ENCODE results near the gene KLHL2. TPM values are rescaled to one million over a fixed set of nuclear protein-coding genes. Genes with fewer than 3 reads are reported as not detected.
"Not testable (repeated sequence)": the region's sequence is repeated elsewhere in the genome, so short reads cannot be mapped to it uniquely, and the experiment has no call there.

The KLHL2 gene
- total RNA-seq, 1 donor from 2014 or later: 40.3 TPM

DNA sequence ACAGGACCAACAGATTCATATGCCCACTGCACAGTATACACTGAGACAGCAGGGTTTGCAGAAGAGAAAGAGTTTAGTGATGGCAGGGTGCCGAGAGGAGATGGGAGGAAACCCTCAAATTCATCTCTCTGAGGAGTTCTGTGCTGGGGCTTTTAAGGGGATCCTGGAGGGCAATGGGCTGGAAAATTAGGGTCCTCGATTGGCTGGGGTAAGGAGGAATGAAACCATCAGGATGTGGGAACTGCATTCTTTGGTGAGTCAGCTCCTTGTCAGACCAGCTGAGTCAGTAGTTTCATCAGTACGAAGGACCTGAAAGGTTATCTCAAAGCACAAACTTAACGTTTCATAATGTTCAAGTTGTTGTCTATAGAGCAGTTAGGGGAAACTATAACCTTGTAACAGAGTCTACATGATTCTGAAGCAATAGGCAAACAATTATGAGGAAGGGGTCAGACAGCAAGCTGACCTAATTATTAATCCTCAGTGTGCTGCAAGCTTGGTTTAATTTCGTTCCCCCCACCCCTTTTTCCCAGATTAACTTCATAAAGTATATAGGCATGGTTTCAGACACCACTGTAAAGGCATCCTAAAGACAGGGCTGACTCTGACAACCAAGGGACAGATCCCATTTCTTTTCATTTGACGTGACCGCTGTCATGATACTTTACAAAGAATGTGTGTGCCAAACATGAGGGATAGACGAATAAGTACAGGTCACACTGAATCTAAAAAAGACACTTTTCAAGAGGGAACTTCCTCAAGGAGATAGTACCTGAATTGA lies 118.6 kb downstream of the KLHL2 start:
- intact Hi-C loops (cut with micrococcal nuclease): loop anchor here (2.0 to 5.0 kb wide), 3 partner anchors 139 to 1831 kb away; partner anchors contain the start of gene TMA16

DNA sequence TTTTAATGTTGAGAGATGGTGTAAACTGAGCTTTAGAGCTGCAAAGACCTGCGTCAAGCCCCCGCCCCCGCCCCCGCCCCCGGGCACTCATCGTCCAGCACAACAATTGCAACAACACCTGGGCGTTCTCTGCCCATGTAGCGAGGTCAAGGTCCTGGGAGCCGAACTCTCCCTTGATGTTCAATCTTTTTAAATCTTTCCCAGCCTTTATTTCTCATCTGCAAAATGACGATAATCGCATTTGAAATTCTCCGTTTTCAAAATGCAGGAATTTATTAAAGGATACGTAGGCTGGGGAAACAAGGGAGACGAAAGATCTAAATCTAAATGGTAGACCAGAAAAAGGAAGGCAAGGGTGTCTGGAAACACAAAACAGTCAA lies 119.5 kb downstream of the KLHL2 start:
- intact Hi-C loops (cut with micrococcal nuclease): loop anchor here (1.0 to 5.0 kb wide), 9 partner anchors 26 to 1832 kb away; partner anchors contain the start of genes KLHL2, TMA16 and TMEM192

DNA sequence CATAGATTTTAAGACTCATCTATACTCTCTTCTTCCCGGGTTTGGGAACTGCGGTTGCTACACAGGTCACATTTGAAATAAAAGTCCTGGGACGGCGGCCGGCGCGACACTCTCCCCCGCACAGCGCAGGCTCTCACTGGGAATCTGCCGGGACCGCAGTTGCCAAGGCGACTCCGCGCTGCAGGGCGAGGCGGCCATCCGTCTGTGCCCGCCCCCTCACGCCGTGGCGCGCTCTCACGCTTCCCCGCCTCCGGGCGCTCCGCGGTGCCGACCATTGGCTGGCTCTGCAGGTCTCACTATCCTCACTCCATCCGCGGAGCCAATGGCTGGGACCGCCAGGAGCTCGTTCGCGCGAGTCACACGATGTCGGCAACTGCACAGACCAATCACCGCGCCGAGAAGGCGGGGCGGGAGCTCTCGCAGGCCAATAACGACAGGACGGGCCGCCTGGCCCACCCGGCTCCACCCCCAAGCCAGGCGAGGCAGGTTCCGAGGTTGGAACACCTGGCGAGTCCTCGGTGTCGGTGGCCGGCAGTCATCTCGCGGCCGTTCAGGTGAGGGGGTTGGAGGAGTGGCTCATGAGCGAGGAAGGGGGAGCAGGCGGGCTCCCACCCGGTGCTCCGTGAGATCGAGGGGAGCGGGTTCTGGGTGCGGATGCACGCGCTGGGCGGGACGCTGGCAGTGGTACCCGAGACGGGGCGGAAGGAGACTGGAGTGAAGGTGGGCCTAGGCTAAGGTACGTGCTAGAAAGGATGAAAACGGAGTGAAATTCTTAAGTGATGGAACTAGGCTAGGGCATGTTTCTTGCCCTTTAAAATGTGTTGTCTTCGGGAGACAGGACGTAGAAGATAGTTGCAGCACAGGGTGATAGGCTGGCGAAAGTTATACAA lies 120.1 kb downstream of the KLHL2 start, which contains the start of gene MSMO1:
Gene MSMO1 (plus strand): TSS at position 459 of the 890 bp plus-strand sequence. CDS start 5,702 bp downstream, outside the sequence.
- intact Hi-C loops (cut with micrococcal nuclease): loop anchor here (1.0 to 5.0 kb wide), 9 partner anchors 26 to 1833 kb away; partner anchors contain the start of genes KLHL2, TMA16 and TMEM192

DNA sequence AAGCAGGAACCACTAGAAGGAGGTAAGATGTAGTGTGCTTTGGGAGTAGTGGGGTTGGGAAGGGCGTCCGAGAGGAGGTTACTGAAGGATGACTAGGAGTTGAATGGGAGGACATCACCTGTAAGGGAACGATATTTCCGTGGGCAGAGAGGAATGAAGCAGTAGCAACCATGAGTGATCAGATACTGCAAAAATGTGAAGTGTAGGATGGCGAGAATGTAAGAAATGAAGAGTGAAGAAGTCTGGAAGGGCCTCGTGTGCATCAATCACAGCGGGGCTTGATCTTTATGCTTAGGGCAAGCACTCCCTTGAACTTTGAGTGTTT lies 120.7 kb downstream of the KLHL2 start:
- intact Hi-C loops (cut with micrococcal nuclease): loop anchor here (5.0 kb wide), 1 partner anchor 316 kb away; no protein-coding TSS in a partner anchor

DNA sequence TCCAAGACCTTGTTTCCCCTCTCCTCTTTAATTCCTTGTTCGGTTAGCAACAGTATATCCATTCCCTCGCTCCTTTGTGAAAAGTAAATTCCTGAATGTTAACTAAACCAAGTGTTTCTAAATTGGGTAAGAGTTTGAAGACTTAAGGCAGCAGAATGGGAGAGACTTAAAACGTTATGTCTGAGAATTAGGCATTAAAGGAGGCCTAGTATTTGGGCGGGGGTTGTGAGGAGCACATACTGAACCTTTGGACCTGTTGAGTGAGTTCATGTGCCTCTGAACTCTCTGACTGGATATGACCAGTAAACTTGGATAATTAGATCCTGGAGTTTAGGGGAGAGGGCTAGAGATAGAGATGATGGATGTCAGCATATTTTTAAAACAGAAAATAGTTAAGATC lies 121.3 kb downstream of the KLHL2 start:
- intact Hi-C loops (cut with micrococcal nuclease): loop anchor here (5.0 kb wide), 1 partner anchor 316 kb away; no protein-coding TSS in a partner anchor

DNA sequence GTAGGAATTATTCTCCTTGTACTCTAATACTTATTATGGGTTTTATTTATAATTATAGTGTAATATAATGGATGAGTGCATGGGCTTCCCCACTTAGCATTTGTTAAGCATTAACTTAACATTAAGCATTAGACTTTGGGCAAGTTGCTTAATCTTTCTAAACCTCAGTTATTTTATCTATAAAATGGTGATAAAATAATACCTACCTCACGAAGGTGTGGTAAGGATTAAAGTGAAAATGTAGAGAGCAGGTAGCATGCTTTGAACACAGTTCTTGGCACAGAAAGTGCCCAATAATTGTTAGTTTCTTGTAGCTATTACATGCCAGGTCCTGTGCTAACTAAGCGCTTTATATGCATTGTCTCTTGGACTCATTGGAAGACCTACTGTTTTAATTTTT lies 122.7 kb downstream of the KLHL2 start:
- intact Hi-C loops (cut with micrococcal nuclease): loop anchor here (1.0 kb wide), 1 partner anchor 8 kb away; no protein-coding TSS in a partner anchor

DNA sequence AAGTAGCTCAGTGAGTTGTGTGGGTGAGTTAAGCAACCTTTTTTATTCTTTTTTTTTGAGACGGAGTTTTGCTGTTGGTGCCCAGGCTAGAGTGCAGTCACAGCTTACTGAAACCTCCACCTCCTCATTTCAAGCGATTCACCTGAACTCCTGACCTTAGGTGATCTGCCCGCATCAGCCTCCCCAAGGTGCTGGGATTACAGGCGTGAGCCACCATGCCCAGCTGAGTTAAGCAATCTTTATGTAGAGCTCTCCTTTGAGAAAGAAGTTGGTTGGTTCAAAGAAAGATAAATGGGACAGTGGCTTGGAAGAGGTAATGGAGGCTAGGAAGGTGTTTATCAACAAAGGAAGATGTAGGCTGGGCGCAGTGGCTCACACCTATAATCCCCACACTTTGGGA lies 123.3 kb downstream of the KLHL2 start:
- intact Hi-C loops (cut with micrococcal nuclease): loop anchor here (1.0 kb wide), 2 partner anchors 8 to 137 kb away; no protein-coding TSS in a partner anchor

DNA sequence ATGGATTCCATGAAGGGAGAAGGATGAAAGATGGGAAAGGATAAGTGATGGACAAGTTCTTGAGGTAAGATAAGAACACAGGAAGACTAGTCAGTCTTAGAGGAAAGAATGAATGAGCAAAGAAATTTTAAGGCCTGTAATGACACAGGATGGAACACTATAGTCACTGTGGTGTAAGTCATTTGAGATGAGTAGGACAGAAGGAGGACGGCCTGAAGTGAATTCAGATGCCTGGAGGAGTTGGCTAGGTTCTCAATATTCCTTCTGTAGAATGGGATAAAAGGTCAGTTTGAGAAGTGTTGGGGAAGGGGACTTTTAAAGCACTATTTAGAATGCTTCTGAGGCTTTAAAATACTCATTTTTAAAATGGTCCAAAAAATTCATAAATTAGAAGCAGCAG lies 124.0 kb downstream of the KLHL2 start:
- intact Hi-C loops (cut with micrococcal nuclease): loop anchor here (1.0 kb wide), 1 partner anchor 136 kb away; no protein-coding TSS in a partner anchor

DNA sequence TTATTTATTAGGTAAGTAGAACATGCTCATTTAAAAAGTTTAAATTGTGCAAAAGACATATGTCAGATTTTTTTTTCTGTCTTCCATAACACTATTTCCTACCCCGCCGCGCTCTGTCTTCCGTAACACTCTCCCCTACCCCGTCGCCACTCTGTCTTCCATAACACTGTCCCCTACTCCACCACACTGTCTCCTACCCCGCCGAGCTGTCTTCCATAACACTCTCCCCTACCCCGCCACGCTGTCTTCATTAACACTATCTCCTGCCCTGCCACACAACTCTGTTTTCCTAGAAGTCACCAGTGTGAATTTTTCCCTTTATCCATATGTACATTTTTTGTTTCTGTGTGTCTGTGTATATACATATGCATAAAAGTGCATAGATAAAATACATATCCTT lies 124.5 kb downstream of the KLHL2 start:
- intact Hi-C loops (cut with micrococcal nuclease): loop anchor here (1.0 kb wide), 1 partner anchor 135 kb away; no protein-coding TSS in a partner anchor

DNA sequence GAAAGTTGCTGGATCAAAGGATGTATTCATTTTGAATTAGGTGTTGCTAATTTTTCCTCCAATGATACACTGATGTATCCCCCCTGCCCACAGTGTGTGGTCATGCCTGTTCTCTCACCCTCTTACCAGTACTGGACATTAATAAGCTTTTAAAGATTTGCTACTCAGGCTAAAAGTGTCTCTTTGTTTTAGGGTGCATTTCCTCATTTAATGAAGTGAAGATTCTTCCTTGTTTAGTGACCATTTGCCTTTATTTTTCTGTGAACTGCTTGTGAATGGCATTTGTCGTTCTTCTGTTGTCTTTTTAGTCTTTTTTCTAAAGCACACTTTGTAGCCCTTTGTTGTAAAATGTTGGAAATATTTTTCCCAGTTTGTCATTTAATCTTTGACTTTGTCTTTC lies 125.1 kb downstream of the KLHL2 start:
- intact Hi-C loops (cut with micrococcal nuclease): no loop called here

DNA sequence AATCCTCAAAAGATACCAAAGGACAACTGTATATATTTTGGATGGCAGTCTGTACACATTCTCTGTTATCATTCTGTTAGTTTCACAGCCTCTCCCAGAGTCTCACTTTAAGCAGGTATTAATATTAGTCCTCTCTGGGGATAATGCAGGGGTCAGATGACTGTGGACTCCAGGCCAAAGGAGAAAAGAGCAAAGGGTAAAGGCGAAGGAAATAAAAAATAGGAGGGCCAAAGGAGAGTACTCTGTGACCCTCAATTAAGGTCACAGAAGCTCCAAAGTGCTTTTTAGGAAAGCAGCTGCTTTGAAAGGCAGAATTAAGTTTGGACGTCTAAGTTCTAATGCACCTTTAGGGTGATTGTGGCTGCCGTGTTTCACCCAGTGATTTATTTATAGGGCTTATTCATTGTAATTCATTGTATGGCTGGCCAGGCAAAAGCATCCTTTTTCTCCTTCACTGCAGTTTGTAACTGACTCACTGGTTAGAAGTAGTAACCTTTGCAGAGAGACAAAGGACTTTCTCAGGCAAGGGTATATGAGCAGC lies 127.9 kb downstream of the KLHL2 start:
- intact Hi-C loops (cut with micrococcal nuclease): no loop called here

DNA sequence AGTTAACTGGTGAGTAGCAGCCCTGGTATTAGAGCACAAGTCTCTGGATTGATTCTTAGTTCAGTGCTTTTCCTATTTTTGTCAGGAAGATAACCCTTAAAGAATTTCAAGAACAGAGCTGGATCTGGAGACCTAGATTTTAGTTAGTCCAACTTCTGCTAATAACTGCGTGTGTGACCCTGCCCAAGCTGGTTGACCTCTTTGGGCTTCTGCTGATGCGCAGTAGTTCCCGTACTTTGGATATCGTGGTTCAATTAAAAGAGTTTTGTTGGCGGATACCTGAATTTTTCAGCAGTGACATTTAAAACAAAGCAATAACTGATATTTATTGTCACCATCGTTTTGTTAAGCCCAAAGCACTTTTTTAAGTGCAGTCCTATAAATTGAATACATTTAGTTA lies 129.4 kb downstream of the KLHL2 start:
- intact Hi-C loops (cut with micrococcal nuclease): no loop called here

DNA sequence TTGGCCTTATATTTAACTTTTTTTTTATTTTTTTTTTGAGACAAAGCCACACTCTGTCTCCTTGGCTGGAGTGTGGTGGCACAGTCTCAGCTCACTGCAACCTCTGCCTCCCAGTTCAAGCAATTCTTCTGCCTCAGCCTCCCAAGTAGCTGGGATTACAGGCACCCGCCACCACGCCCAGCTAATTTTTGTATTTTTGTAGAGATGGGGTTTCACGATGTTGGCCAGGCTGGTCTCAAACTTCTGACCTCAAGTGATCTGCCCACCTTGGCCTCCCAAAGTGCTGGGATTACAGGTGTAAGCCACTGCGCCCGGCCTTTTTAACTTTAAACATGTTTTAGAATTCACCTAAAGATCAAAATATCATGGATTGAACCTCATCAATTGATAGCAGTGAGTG lies 135.0 kb downstream of the KLHL2 start:
- intact Hi-C loops (cut with micrococcal nuclease): not testable (repeated sequence)

DNA sequence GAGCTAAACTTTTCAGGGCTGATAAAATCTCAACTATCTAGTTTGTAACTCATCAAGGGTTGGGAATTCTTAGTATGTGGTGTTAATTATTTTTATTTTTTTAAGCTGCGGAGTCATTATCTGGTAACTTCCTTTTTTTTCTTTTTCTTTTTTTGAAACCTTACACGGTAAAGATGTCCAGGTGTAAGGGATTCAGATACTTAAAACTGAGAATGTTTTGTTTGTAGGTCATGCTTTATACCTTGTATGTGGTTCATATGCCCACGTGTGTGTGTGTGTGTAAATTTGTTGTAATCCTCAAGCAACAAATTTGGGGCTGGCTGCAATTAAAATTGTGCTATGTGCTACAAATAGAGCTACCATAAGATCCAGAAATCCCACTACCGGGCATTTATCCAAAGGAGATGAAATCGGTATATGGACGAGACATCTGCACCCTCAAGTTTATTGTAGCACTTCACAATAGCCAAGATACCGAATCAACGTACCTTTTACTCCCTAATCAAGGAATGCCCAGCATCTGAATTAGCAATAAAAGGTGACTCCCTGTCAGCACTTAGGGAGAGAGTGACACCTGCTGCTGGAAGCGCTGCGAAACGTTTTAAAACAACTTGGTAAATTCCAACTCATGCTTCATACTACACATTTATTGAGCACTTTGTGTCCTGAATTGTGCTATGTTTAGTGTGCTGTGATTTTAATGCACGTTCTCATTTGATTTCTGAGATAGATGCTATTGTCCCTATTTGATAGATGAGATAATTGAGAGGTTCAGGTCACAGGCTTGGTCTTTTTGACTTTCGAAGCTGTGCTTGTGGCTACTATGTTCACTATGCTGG lies 136.2 kb downstream of the KLHL2 start:
- intact Hi-C loops (cut with micrococcal nuclease): loop anchor here (1.0 kb wide), 1 partner anchor 212 kb away; no protein-coding TSS in a partner anchor

DNA sequence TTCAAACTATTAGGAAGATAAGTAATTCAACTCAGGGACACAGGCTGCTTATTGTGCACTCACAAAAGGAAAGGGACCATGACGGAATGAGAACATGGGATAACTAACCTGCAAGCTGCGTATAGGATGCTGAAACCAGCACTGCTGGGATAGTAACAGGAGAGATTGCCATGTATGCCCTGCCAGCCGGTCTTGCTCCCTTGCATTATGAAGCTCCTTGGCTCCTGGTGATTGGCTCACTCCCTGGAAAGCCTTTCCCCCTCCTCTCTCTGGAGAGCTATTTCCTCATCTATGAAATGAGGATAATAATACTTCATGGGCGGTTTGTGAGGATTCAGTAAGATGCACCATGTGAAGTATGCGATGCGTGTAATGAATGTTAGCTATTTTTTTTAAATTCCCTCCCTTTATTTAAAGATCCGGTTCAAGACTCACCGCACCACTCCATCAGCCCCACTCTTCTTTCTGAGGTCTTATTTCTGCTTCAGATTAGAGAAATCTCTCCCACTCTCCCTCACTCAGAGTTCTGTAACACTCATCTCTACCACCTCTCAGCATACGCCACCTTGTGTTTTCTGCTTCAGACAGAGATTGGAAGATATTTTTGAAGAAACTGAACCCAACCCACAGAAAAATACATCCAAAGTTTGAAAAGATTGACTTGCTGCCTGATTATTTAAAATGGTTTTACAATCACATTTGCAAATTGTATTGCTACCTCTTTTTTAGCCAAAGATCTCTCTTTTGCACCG lies 138.5 kb downstream of the KLHL2 start:
- intact Hi-C loops (cut with micrococcal nuclease): no loop called here

DNA sequence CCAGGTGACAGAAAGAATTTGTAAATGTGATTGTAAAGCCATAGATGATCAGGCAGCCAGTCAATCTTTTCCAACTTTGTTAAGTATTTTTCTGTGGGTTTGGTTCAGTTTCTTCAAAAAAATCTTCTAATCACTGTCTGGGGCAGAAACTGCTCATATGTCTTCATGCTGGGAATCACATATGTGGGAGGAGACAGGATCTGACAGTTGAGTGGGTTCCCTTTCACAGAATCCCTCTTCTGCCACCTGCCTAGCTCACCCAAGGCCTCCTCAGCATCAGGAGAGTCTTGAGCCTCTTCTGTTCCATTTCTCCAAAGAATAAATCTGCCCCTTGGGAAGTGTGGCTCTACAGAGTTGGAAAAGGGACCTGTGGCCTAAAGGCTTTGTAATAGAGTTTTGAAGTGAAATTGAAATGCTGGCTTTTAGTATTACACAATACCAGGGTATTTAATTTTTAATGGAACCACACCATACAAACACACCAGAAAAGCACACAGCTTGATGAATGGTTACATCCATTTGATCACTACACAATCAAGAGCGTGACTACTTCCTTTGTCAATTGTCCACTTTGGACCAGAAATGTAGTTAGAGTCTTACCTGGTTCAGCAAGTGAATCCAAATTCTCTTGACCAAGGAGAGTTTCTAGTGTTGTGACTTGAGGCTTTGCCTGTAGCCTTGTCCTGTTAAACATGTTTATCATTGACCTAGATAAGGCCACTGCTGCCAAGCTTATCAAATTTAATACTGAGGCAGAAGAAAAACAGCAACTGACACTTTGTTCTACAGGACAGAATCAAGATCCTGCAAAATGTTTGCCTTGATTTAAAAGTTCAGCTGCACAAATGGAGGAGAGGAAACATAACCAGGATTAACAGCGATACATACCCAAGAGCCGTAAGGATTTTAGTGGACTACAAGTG lies 140.5 kb downstream of the KLHL2 start:
- intact Hi-C loops (cut with micrococcal nuclease): no loop called here

DNA sequence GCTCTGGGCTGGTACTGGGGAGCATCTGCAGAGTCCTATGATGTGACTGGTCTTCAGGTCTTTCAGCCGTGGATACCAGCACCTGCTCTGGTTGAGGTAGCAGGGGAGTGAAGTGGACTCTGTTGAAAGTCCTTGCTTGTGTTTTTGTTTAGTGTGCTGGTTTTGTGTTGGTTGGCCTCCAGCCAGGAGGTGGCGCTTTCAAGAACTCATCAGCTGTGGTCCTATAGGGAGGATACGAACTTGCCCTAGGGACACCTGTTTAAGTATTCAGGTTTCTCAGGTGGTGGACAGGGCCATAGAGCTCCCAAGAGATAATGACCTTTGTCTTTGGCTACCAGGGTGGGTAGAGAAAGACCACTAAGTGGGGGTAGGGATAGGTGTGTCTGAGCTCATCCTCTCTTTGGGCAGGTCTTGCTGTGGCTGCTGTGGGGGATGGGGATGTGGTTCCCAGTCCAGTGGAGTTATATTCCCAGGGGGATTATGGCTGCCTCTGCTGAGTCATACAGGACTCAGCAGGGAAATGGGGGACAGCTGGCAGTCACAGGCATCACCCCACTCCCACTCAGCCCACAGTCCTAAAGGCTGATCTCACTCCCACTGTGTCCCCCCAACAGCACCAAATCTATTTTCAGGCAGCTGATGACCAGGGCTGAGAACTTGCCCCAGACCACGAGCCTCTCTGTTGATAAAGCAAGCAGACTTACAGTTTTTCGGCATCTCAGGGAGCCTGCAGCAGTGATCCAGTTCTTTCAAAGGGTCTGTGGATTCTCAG lies 144.2 kb downstream of the KLHL2 start:
- intact Hi-C loops (cut with micrococcal nuclease): loop anchor here (2.0 kb wide), 1 partner anchor 113 kb away; no protein-coding TSS in a partner anchor

DNA sequence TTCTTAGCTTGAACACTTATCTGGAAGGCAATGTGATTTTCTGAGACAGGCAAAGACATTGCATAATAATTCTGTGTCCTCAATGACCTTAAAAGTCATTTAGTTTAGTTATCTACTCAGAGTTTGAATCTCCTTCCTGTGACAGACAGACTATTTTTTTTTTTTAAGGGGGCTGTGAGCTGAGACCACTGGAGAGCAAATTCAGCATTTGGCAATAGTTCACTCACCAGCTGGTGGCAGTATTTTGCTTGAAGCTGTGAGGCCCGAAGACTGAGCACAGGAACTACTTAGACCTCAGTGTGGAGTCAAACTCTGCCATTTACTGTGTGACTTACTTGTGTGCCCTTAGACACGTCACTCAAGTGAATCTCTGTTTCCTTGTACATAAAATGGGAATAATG lies 148.5 kb downstream of the KLHL2 start:
- intact Hi-C loops (cut with micrococcal nuclease): no loop called here

All from T-helper 1 cell treated with Interleukin-12 subunit alpha and Interleukin-12 subunit beta and Interleukin-4 antibody, amounts not matched to agents 30 ng/mL and 1 ng/mL, for 36 hours (primary cell).